NT2/D1 (cell line): ENCODE data around the gene GABARAP.
"Not testable (repeated sequence)": the region's sequence is repeated elsewhere in the genome, so short reads cannot be mapped to it uniquely, and the experiment has no call there.

ENCODE experiments used
- DNase-seq: peaks from one replicate; pipeline ENCODE4 v3.0.0-alpha.2; 2011; ENCODE audit warnings: low read depth, low spot score
- H3K27me3 ChIP-seq: 2 replicates; pipeline ENCODE4 v1.6.0; 2011; ENCODE audit warnings: mild to moderate bottlenecking; ENCODE audit not compliant: insufficient read length, insufficient read depth
- H3K36me3 ChIP-seq: 2 replicates; pipeline ENCODE4 v1.6.1; 2011; ENCODE audit warnings: mild to moderate bottlenecking, low read length, mixed read lengths; ENCODE audit not compliant: insufficient read depth, insufficient read length
- H3K4me1 ChIP-seq: 2 replicates; pipeline ENCODE4 v1.5.1; 2011; ENCODE audit not compliant: insufficient read depth, insufficient read length
- H3K4me3 ChIP-seq: 2 replicates; pipeline ENCODE4 v1.5.1; 2011; ENCODE audit warnings: low read depth; ENCODE audit not compliant: insufficient read length
- H3K9ac ChIP-seq: 2 replicates; pipeline ENCODE4 v1.6.0; 2011; ENCODE audit warnings: low read depth; ENCODE audit not compliant: insufficient read length
- H3K9me3 ChIP-seq: 2 replicates; pipeline ENCODE4 v1.5.1; 2011; ENCODE audit warnings: mild to moderate bottlenecking, low read length; ENCODE audit not compliant: insufficient read depth
- SUZ12 ChIP-seq: IDR thresholded peaks from 2 replicates; pipeline ENCODE4 v1.6.1; 2011; ENCODE audit not compliant: insufficient read length, insufficient read depth; ENCODE audit errors: extremely low read depth
- YY1 ChIP-seq: IDR thresholded peaks from 2 replicates; pipeline ENCODE4 v1.6.1; 2011; ENCODE audit not compliant: insufficient read length, insufficient read depth
- ZNF274 ChIP-seq: IDR thresholded peaks from 2 replicates; pipeline ENCODE4 v1.6.1; 2011; ENCODE audit warnings: mild to moderate bottlenecking, low read depth, low read length

GABARAP gene

DNA sequence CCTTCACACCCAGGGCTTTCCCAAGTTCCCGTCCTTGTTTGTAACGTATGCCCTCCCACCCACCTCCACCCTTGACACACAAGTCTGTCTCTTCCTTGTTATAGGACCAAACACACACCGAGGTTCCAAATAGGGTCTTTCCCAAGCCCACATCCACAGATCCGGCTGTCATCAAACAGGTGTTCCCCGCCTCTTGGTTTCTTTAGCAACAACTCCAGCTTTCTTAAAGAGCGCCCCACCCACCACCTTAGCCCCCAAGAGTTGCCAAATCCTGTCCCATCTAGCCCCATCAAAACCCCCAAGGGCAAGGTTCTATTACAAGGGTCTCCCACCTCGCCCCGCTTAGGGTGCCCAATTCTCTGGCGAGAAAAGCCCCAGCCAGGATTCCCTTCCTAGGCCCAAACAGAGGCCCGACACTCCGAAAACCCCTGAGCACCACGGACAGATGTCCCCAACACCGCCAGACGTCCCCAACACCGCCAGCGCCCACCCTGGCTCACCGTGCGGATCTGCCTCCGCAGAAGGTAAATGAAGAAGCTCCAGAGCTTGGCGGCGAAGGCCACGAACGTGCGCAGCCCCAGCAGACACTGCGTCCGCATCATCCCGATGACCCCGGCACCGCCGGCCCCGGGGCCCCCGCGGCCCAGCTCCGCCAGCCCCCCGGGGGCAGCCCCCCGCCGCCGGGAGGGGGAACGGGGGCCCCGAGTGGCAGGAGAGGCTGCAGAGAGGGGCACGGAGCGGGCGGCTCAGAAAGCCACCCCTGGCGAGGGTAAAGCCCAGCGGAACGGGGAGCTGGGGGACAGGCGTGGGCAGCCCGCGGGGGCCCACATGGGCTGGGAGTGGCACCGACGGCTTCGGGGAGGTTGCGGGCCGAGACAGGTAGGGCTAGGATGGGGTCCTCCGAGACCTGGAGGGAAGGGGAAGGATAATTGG, 8.7 kb upstream of the GABARAP start:
- DNase-seq = no peak
- TF ChIP-seq ZNF274 (no peak), YY1 (no peak), SUZ12 (no peak)
- no peaks in the 10 kb centered on the region for H3K9me3 ChIP-seq

DNA sequence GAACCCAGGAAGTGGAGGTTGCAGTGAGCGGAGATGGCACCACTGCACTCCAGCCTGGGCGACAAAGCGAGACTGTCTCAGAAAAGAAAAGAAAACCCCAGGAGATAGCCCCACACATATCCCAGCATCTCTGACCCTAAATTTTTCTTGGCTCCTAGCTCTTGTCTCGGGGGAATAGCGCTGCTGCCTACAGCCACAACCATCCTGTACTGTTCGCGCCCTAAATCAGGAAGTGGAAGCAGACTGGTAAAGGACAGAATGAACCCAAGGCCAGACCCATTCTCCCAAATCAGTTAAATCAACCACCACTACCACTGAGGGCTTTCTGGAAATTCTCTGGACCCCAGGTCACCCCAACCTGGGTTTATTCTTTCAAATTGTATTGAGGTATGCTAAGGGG, 7.6 kb upstream of the GABARAP start:
- DNase-seq = no peak
- Histone ChIP-seq H3K4me1 (peaks cover 4% of the 10 kb centered on the region), H3K4me3 (peak overlapping the region; percentile 72)

More for the DNA sequence above, 8.7 kb upstream of the GABARAP start:
- Histone ChIP-seq H3K4me3 (peak overlapping the region; percentile 72), H3K4me1 (peaks cover 4% of the 10 kb centered on the region), H3K27me3 (no peaks in the 10 kb centered on the region), H3K36me3 (peaks cover 41% of the 10 kb centered on the region), H3K9ac (peak overlapping the region; percentile 84)

DNA sequence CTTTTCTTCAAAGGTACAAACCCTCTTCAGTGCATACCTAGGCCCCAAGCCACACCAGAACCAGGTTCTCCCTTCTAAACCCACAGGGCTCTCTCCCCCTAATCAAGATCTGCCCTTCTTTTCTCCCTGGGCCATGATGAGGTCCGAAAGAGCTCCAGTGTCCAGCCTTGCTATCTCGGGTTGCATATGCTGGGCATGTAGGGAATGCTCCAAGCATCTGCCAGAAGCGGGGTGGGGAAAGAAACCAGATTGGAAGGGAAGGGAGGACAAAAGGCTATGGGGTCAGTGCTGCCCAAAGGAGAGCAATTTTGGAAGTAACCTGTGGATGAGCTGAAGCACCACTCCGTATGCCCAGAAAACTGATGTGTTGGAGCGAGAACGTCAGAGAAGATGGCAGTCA, 7.0 kb upstream of the GABARAP start:
- no peak overlapping the region for H3K4me3 ChIP-seq
- H3K9ac ChIP-seq = no peak overlapping the region
- H3K4me1 ChIP-seq = peaks cover 4% of the 10 kb centered on the region
- TF ChIP-seq ZNF274 (no peak), SUZ12 (no peak), YY1 (no peak)
- H3K27me3 ChIP-seq = no peaks in the 10 kb centered on the region
- H3K36me3 ChIP-seq = peaks cover 35% of the 10 kb centered on the region
- no peaks in the 10 kb centered on the region for H3K9me3 ChIP-seq
- DNase-seq = no peak

More for the DNA sequence above, 7.6 kb upstream of the GABARAP start:
- TF ChIP-seq YY1 (no peak), SUZ12 (no peak), ZNF274 (no peak)
- Histone ChIP-seq H3K9ac (peak overlapping the region; percentile 84), H3K27me3 (no peaks in the 10 kb centered on the region), H3K9me3 (no peaks in the 10 kb centered on the region), H3K36me3 (peaks cover 36% of the 10 kb centered on the region)

DNA sequence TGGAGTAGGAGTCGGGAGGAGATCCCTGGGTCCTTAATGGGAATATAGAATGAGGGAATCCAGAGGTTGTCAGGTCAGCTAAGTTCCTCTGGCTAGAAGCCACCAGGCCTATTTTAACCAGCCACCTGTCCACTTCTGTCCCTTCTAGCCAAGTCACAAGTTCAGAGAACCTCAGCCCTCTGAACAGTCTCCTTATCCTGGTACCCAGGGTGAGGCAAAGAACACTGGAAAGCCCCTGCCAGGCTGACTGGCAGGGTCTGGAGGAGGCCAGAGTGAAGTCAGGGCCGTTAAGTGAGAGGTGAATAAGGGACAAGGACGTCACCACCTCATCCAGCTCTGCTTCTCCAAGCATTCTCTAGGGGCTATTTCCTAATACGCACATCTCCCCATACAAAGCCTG, 6.5 kb upstream of the GABARAP start:
- no peak for DNase-seq

DNA sequence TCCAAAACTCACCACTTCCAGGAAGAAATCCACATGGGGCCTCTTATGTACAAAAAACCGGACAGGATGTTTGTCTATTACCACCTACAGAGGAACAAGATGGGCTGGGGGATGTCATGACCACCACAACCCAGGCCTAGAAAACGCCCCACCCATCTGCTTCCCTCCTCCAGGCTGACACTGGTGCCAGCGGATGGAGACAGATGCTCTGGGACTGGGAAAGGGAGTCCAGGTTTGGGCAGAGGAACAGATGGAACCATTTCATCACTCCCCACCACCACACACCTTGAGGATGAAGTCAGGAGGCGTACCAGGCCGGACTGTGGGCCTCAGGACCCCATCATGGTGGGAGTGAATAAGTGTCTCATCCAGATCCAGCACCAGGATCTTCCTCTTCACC, 4.5 kb upstream of the GABARAP start:
- no peaks in the 10 kb centered on the region for H3K9me3 ChIP-seq
- DNase-seq = no peak
- no peak overlapping the region for H3K9ac ChIP-seq
- TF ChIP-seq YY1 = no peak
- no peak for TF ChIP-seq SUZ12
- no peak for TF ChIP-seq ZNF274
- H3K27me3 ChIP-seq = no peaks in the 10 kb centered on the region
- H3K36me3 ChIP-seq = peaks cover 32% of the 10 kb centered on the region
- H3K4me1 ChIP-seq = peaks cover 4% of the 10 kb centered on the region
- no peak overlapping the region for H3K4me3 ChIP-seq

More for the DNA sequence above, 6.5 kb upstream of the GABARAP start:
- Histone ChIP-seq H3K27me3 (no peaks in the 10 kb centered on the region), H3K4me1 (peaks cover 4% of the 10 kb centered on the region), H3K36me3 (peaks cover 36% of the 10 kb centered on the region), H3K9me3 (no peaks in the 10 kb centered on the region), H3K4me3 (no peak overlapping the region), H3K9ac (no peak overlapping the region)
- TF ChIP-seq SUZ12 (no peak), YY1 (no peak), ZNF274 (no peak)

DNA sequence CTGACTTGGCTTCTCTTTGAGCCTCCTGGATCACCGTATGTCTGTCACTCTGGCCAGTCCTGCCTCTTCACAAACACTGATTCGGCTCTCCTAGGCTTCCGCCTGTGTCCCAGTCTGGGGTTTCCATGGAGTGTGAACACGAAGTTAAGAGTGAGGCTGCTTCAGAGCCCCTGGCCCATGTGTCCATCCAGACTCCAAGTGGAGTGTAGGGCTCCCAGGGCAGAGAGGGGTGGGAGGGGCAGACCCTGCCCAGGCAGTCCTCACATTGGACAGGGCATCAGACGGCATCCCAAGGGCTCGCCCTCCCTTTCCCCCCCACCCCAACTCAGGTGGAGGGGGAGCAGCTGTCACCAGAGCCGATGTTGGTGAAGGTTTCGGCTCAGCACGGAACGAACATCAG, 1.6 kb upstream of the GABARAP start:
- DNase-seq, H3K27me3 ChIP-seq, H3K9me3 ChIP-seq, H3K4me1 ChIP-seq, H3K9ac ChIP-seq, H3K4me3 ChIP-seq: not testable (repeated sequence)
- H3K36me3 ChIP-seq = peaks cover 39% of the 10 kb centered on the region

DNA sequence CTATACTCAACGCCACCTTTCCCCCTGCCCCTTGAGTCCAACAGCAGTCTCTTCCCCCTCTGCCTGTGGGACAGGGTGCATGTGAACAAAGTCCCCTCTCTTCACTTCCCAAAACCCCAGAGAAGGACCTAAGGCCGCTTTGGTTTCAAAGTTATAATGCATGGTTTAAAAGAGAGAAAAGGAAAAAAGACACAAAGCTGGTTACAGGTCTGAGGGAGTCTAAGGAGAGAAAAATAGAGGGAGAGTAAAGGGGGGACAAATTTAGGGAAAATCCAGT, 1.1 kb upstream of the GABARAP start:
- Histone ChIP-seq H3K27me3 (no peaks in the 10 kb centered on the region), H3K4me3 (peak overlapping the region; percentile 92), H3K9ac (peak overlapping the region; percentile 68), H3K9me3 (no peaks in the 10 kb centered on the region), H3K36me3 (peaks cover 39% of the 10 kb centered on the region), H3K4me1 (peaks cover 2% of the 10 kb centered on the region)
- TF ChIP-seq ZNF274 (no peak), YY1 (no peak), SUZ12 (no peak)
- DNase-seq = no peak
